ENCODE measurements around the gene AP1M1. TPM values are rescaled to one million over a fixed set of nuclear protein-coding genes. Genes with fewer than 3 reads are reported as not detected.

Gene AP1M1
- total RNA-seq, 1 donor from 2014 or later, result 47.4 TPM

DNA sequence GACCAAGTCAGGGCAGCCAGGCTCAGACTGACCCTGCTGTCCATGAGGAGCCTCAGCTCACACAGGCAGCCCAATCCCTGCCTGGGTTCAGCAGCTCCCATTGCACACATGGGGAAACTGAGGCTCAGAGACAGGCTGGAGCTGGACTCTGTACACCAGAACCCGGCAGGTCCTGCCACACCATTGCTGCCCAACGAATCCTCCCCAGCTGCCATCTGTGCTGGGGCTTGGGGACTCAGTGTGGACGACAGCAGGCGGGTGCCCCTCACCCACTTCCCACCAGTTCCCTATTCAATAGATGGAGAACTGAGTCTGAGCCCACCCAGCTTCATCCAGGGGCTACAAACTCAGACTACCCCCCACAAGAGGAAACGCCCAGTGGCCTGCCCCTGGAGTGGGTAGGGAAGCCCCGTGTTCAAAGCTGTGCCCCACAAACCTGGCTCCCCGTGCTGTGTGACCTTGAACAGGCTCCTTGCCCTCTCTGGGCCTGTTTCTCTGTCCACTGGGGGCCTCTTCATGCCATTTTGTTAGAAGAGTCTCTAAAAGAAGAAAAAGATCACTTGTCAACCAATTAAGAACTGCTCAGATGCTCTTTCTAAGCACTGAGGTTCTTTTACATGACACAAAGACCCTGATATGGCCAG, 50.8 kb downstream of the AP1M1 start:
- no peak for DNase-seq (ENCODE audit: low spot score, unreplicated experiment)
- Mint-ChIP-seq H3K27me3 (peaks cover 4% of the 10 kb centered on the region), H3K9me3 (ENCODE audit: low read depth) (no peaks in the 10 kb centered on the region), H3K4me1 (ENCODE audit: low read depth) (no peaks in the 10 kb centered on the region), H3K36me3 (ENCODE audit: insufficient read depth) (no peaks in the 10 kb centered on the region), H3K27ac (no peak overlapping the region), H3K4me3 (ENCODE audit: low read depth) (no peak overlapping the region)
- TF ChIP-seq, protein P1, sequence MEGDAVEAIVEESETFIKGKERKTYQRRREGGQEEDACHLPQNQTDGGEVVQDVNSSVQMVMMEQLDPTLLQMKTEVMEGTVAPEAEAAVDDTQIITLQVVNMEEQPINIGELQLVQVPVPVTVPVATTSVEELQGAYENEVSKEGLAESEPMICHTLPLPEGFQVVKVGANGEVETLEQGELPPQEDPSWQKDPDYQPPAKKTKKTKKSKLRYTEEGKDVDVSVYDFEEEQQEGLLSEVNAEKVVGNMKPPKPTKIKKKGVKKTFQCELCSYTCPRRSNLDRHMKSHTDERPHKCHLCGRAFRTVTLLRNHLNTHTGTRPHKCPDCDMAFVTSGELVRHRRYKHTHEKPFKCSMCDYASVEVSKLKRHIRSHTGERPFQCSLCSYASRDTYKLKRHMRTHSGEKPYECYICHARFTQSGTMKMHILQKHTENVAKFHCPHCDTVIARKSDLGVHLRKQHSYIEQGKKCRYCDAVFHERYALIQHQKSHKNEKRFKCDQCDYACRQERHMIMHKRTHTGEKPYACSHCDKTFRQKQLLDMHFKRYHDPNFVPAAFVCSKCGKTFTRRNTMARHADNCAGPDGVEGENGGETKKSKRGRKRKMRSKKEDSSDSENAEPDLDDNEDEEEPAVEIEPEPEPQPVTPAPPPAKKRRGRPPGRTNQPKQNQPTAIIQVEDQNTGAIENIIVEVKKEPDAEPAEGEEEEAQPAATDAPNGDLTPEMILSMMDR (IDR thresholded peaks at IDR 0.05; ENCODE audit: unreplicated experiment), result no peak

DNA sequence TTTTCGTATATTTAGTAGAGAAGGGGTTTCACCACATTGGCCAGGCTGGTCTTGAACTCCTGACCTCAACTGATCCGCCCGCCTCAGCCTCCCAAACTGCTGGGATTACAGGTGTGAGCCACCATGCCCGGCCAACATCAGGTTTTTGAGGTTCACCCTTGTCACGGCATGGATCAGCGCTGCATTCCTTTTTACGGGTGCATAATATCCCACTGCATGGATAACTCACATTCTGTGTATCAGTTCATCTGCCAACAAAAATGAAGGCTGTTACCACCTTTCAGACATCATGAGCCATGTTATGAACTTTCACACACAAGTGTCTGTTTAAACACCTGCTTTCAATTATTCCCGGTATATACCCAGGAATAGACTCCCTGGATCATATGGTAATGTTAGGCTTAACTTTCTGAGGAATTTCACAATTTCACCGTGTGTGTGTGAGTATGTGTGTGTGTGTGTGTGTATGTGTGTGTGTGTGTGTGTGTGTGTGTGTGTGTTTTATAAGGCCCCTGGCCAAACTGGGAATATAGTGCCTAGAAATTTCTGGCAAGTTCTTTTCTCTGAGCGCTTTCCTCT, 52.2 kb downstream of the AP1M1 start:
- no peaks in the 10 kb centered on the region for H3K4me1 Mint-ChIP-seq (ENCODE audit: low read depth)
- no peak overlapping the region for H3K27ac Mint-ChIP-seq
- TF ChIP-seq, protein P1 (IDR thresholded peaks at IDR 0.05; ENCODE audit: unreplicated experiment), result no peak
- H3K4me3 Mint-ChIP-seq (ENCODE audit: low read depth), result no peak overlapping the region
- peaks cover 4% of the 10 kb centered on the region for H3K27me3 Mint-ChIP-seq
- H3K36me3 Mint-ChIP-seq (ENCODE audit: insufficient read depth), result no peaks in the 10 kb centered on the region
- DNase-seq (ENCODE audit: low spot score, unreplicated experiment), result no peak
- H3K9me3 Mint-ChIP-seq (ENCODE audit: low read depth), result no peaks in the 10 kb centered on the region

DNA sequence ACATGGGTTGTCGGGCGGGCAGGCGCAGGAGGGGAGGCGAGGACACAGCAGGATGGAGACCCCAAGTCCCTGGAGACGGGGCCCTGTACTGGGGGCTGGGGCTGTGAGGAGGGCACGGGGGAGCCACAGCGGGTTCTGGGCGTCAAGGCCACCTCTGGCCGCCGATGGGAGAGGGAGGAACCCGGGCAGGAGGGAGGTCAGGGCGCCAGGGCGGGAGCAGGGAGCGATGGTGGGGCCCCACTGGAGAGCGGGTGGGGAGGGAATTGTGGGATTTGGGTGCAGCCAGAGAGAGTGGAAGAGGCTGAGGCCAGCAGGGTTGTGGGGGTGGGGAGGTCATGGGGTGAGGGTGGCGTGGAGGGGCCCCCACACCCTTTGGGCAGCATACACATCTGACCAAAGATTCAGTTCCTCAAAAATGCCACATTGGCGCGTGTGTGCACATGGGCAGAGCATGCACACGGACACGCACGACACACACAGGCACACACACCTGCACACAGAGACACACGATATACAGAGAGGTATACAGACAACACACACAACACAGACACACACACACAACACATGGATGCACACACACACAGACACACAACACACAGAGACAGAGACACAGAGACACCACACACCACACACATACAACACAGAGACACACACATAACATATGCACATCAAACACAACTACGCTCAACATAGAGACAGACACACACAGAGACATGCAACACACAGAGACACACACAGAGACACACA, 54.9 kb downstream of the AP1M1 start:
- no peaks in the 10 kb centered on the region for H3K36me3 Mint-ChIP-seq (ENCODE audit: insufficient read depth)
- no peak for DNase-seq (ENCODE audit: low spot score, unreplicated experiment)
- H3K27ac Mint-ChIP-seq, result no peak overlapping the region
- H3K4me3 Mint-ChIP-seq (ENCODE audit: low read depth), result no peak overlapping the region
- no peaks in the 10 kb centered on the region for H3K4me1 Mint-ChIP-seq (ENCODE audit: low read depth)
- no peaks in the 10 kb centered on the region for H3K27me3 Mint-ChIP-seq
- TF ChIP-seq, protein P1 (IDR thresholded peaks at IDR 0.05; ENCODE audit: unreplicated experiment), result no peak
- H3K9me3 Mint-ChIP-seq (ENCODE audit: low read depth), result no peaks in the 10 kb centered on the region

DNA sequence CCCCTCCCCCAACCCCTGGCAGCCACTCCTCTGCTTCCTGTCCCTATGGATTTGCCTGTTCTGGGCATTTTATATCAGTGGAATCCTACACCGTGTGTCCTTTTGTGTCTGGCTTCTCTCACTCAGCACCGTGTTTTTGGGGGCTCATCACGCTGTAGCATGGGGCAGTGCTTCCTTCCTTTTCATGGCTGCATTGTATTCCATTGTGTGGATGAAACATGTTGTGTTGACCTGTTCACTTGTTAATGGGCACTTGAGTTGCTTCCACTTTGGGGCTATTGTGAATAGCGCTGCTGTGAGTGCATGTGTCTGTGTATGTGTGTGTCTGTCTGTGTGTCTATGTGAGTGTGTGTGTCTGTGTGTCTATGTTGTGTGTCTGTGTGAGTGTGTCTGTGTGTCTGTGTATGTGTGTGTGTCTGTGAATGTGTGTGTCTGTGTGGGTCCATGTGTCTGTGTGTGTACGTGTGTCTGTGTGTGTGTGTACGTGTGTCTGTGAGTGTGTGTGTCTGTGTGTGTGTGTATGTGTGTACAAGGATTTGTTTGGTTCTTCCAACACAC, 57.2 kb downstream of the AP1M1 start:
- H3K36me3 Mint-ChIP-seq (ENCODE audit: insufficient read depth), result no peaks in the 10 kb centered on the region
- H3K4me3 Mint-ChIP-seq (ENCODE audit: low read depth), result no peak overlapping the region
- H3K9me3 Mint-ChIP-seq (ENCODE audit: low read depth), result no peaks in the 10 kb centered on the region
- no peak for DNase-seq (ENCODE audit: low spot score, unreplicated experiment)
- no peak overlapping the region for H3K27ac Mint-ChIP-seq
- no peaks in the 10 kb centered on the region for H3K4me1 Mint-ChIP-seq (ENCODE audit: low read depth)
- TF ChIP-seq, protein P1 (IDR thresholded peaks at IDR 0.05; ENCODE audit: unreplicated experiment), result no peak
- no peaks in the 10 kb centered on the region for H3K27me3 Mint-ChIP-seq

DNA sequence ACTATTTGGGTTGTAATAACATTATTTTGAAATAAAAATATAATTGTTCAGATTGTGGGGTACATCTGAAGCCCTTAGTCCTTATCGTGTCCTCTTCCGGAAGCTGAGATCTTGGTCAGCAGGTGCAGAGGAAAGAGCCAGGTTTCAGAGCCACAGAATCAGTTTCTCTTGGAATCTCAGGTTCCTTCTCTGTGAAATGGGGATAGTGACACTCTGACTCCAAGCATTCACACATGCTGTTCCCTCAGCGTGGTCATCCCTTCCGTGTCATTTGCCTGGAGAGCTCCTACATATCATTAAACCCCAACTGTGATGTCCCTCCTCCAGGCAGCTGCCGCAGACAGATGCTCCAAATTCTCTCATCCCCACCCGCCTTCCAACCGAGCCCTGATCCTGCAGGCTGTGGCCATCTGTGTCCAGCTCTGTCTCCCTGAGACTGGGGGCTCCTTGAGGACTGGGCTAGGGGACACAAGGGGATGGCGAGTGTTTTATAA, 59.8 kb downstream of the AP1M1 start:
- H3K4me1 Mint-ChIP-seq (ENCODE audit: low read depth), result peaks cover 12% of the 10 kb centered on the region
- no peak for DNase-seq (ENCODE audit: low spot score, unreplicated experiment)
- H3K27ac Mint-ChIP-seq, result no peak overlapping the region
- TF ChIP-seq, protein P1 (IDR thresholded peaks at IDR 0.05; ENCODE audit: unreplicated experiment), result no peak
- H3K27me3 Mint-ChIP-seq, result peaks cover 6% of the 10 kb centered on the region
- no peak overlapping the region for H3K4me3 Mint-ChIP-seq (ENCODE audit: low read depth)
- H3K9me3 Mint-ChIP-seq (ENCODE audit: low read depth), result no peaks in the 10 kb centered on the region
- H3K36me3 Mint-ChIP-seq (ENCODE audit: insufficient read depth), result no peaks in the 10 kb centered on the region

Measured in progenitor cell of endocrine pancreas (in vitro differentiated cells).